Measurements from ENCODE around the gene PKN1. TPM values are rescaled to one million over a fixed set of nuclear protein-coding genes. Genes with fewer than 3 reads are reported as not detected.

PKN1 gene
- total RNA-seq, 1 donor from 2014 or later, result 32.4 TPM

GRCh38 chr19:14425696-14426138 is 7.4 kb upstream of the PKN1 start:
- no peak for DNase-seq (ENCODE audit: low spot score)
- no peak for ATAC-seq

DNA sequence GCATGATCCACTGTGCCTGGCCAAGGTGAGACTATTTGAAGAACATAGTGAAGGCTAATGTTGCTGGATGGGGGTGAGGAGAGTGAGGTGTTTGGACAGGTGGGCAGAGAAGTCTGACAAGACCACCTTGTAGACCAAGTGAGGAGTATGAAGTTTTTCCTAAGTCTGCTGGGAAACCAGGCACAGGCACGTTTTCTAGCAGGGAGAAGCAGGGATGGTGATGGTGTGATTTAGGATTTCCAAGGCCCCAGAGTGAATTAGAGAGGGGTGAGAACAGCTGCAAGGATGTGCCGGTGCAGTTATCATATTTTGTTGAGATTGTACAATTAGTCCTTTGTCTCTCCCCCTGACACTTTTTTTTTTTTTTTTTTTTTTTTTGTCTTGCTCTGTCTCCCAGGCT is 5.6 kb upstream of the PKN1 start:
- ATAC-seq (no peak), DNase-seq (ENCODE audit: low spot score) (no peak)

DNA sequence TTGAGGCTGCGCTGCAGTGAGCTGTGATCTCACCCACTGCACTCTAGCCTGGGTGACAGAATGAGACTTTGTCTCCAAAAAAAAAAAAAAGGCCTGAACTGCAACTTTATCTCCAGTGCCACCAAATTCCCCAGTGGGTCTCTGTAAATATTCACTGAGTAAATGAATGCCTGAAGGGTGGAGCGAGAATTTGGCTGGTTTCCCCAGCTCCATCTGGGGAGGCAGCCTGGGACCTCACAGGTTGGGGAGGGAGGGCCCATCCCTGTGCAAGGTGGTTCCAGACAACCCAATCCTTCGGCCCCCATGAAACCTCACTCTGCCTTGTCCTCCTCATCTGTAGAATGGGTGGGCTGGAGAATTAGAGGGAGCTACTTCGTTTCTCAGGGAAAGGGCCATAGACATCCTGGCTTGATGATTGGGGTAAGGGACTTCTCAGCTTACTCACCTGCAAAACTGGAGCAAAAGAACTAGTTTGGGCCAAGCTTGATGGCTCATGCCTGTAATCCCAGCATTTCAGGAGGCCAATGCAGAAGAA is 4.2 kb upstream of the PKN1 start:
- ATAC-seq (no peak), DNase-seq (ENCODE audit: low spot score) (no peak)

DNA sequence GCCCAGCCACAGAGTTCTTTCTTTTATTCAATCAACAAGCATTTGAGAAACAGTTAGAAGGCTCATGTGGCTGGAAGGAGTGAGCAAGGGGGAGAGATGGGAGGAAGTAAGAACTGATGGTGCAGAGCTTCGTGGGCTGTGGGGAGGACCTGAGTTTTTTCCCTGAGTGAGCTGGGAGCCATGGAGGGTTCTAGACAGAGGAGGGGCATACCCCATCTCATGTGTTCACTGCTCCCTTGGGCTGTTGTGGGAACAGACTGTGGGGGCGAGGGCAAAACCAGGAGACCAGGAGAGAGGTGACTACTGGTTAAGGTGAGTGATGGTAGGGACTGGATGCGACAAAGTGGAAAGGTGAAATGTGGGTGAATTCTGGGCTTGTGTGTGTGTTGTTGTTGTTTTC is 2.4 kb upstream of the PKN1 start:
- no peak for DNase-seq (ENCODE audit: low spot score)

GRCh38 chr19:14433554-14434501 is 722 bp downstream of the PKN1 start:
- DNase-seq (ENCODE audit: low spot score) (no peak), ATAC-seq (peak; percentile 7)

More for the DNA sequence above, 2.4 kb upstream of the PKN1 start:
- ATAC-seq, result no peak

GRCh38 chr19:14434543-14435319 is 1.6 kb downstream of the PKN1 start:
- DNase-seq (ENCODE audit: low spot score) (no peak), ATAC-seq (peak; percentile 54)

DNA sequence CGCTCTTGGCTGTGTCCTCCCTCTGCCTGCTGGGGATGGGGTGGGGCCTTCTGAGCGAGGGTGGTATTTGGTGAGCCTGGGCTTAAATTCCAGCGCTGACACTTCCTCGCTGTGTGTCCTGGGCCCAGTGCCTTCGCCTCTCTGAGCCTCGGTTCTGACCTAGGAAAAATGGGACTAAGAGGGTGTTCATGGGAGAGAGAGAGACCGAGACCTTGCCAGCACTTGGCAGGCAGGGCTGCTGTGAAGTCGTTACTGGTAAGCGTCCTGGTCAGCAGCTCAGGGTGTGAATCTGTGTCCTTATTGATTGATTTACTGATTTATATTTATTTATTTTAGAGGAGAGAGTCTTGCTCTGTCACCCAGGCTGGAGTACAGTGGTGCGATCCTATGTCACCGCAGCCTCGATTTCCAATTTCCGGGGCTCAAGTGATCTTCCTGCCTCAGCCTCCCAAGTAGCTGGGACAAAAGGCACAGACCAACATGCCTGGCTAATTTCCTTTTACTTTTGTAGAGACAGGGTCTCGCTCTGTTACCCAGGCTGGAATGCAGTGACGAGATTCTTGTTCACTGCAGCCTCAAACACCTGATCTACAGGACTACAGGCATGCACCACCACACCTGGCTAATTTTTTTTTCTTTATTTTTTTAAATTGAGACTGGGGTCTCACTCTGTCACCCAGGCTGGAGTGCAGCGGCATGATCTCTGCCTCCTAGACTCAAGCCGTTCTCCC is 2.4 kb downstream of the PKN1 start:
- DNase-seq (ENCODE audit: low spot score), result no peak
- ATAC-seq, result no peak

- ATAC-seq (no peak), DNase-seq (ENCODE audit: low spot score) (no peak)
These were observed 4.6 kb downstream of the PKN1 start for GRCh38 chr19:14437578-14438140.

GRCh38 chr19:14439014-14439413 is 5.9 kb downstream of the PKN1 start:
- ATAC-seq (no peak), DNase-seq (ENCODE audit: low spot score) (no peak)

- DNase-seq (ENCODE audit: low spot score) (peak; percentile 73), ATAC-seq (peak; percentile 75)
These were observed 6.9 kb downstream of the PKN1 start for GRCh38 chr19:14440049-14440448.

GRCh38 chr19:14441041-14441938 is 8.2 kb downstream of the PKN1 start:
- no peak for DNase-seq (ENCODE audit: low spot score)
- ATAC-seq, result no peak

- DNase-seq (ENCODE audit: low spot score), result no peak
These were observed 10.0 kb downstream of the PKN1 start for GRCh38 chr19:14442891-14443631.

DNA sequence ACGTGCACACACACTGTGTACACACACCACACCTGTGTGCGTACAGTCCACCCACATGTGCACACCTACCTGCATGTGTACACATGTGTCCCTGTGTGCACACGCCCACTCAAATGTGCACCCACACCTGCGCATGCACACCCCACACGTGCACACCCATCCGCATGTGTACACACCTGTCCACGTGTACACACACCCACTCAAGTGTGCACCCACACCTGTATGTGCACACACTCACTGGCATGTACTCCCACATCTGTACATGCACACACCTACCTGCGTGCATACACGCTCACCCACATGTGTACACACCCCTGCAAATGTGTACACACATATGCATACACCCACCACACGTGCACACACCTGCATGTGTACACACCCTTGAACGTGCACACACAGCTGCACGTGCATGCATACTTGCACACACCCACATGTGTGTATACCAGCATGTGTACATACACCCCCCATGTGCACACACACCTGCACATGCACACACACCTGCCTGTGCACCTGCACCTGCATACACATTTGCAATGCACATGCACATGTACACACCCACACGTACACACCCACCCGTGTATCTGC is 10.6 kb downstream of the PKN1 start:
- DNase-seq (ENCODE audit: low spot score) (no peak), ATAC-seq (no peak)

More at GRCh38 chr19:14442891-14443631, 10.0 kb downstream of the PKN1 start:
- ATAC-seq, result no peak

DNA sequence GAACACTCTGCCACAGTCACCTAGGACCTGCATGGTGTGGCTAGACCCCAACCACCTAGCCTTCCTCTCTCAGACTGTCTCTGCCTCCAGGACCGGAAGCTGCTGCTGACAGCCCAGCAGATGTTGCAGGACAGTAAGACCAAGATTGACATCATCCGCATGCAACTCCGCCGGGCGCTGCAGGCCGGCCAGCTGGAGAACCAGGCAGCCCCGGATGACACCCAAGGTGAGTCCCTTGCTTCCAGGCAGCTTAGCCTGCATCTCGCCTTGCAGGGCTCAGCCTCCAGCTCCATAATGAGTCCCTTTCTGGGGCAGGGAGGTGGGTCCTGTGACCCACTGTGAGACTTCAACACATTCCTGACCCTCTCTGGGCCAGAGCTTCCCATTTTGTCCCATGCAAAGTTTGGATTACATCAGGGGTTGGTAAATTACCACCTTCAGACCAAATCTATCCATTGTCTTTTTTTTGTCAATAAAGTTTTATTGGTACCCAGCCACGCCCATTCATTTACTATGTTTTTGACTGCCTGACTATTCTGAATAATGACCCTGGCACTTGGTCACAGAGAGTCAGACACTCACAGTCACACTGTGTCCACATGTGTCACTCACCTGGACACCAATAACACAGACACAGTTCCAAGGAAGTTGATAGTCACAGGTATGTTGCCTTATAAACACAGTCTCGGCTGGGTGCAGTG is 13.4 kb downstream of the PKN1 start:
- no peak for DNase-seq (ENCODE audit: low spot score)

GRCh38 chr19:14449321-14449720 is 16.2 kb downstream of the PKN1 start:
- ATAC-seq, result no peak
- DNase-seq (ENCODE audit: low spot score), result no peak

More for the DNA sequence above, 13.4 kb downstream of the PKN1 start:
- ATAC-seq, result no peak

DNA sequence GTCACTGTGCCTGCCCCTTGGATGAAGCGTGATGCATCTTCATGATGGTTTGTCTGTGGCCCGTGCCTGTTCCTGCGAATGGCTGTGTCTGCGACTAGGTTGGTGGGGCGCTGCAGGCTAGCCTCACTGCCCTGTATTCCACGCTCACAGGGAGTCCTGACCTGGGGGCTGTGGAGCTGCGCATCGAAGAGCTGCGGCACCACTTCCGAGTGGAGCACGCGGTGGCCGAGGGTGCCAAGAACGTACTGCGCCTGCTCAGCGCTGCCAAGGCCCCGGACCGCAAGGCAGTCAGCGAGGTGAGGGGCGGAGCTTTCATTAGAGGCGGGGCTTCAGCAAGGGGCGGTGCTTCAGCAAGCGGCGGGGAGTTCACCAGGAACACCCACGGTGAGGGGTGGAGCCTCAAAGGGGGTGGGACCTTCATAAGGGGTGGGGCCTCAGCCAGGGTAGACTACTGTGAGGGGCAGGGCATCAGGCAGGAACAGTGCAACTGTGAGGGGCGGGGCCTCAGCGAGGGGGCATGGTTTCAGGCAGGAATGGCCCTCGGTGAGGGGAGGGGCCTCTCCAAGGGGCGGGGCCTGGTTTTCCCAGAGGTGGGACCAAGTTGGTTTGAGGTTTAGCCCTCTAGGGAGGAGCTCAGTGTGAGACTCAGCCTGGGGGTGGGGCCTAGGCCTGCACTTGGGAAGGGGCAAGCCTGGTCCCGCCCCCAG is 17.2 kb downstream of the PKN1 start:
- ATAC-seq (no peak), DNase-seq (ENCODE audit: low spot score) (no peak)

GRCh38 chr19:14450876-14451275 is 17.8 kb downstream of the PKN1 start:
- DNase-seq (ENCODE audit: low spot score) (no peak), ATAC-seq (no peak)

Data from left lobe of liver (tissue), 2 donors.